Measurements from ENCODE around the gene ZNF555. TPM values are rescaled to one million over a fixed set of nuclear protein-coding genes. Genes with fewer than 3 reads are reported as not detected.

The ZNF555 gene
- total RNA-seq, 6 donors from 2014 or later, result 3.3 to 7.5 (median 5.8) TPM

DNA sequence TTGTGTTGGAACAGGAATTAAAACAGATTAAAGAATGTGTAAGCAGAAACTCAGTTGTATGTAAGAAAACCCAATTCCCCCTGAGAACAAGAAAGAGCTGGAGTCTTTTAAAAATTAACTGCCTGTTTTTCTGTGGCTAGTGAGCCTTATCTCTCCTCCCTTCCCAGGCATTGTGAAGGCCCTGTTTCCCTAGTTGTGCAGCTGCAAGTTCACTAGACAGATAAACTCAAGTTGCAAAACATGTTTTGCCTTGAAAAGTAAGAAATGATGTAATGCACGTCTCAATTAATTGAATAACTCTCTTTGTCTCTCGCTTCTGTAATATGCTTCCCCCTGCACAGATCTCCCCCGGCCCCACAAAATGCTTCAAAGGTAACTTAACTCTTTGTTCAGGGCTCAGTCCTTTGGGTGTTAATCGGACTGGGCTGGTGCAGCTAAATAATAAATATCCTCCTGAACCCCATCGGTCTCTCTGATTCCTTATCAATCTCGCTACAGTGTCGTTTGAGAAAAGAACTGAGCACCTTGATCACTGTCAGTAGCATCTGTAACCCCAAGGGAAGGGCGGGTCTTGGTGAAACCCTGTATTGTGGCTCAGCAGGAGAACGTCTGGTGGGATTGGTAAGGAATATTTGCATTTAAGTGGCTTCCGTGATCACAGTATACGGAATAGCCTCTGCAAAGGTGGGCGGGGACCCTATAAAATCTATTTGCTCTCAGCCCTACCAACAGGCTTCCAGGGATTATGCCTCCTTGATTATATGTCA lies 24.2 kb downstream of the ZNF555 start:
- Histone ChIP-seq H3K4me3 (no peak overlapping the region), H3K36me3 (no peaks in the 10 kb centered on the region), H3K9me3 (peaks cover 0 to 3% (median 0%) of the 10 kb centered on the region in 4 donors), H3K27ac (no peak overlapping the region), H3K4me1 (no peaks in the 10 kb centered on the region), H3K27me3 (no peaks in the 10 kb centered on the region)
- no peak for ATAC-seq (ENCODE audit: low FRiP score in 2 of 2)
- WGBS, 2 donors, result 58 to 59% methylated on average over 12 of the region's 12 CpGs
- TF ChIP-seq CTCF (IDR thresholded peaks at IDR 0.05), result no peak
- no peak for TF ChIP-seq POLR2A (IDR thresholded peaks at IDR 0.05)
- TF ChIP-seq POLR2AphosphoS5 (IDR thresholded peaks at IDR 0.05), result no peak
- DNase-seq, result no peak

DNA sequence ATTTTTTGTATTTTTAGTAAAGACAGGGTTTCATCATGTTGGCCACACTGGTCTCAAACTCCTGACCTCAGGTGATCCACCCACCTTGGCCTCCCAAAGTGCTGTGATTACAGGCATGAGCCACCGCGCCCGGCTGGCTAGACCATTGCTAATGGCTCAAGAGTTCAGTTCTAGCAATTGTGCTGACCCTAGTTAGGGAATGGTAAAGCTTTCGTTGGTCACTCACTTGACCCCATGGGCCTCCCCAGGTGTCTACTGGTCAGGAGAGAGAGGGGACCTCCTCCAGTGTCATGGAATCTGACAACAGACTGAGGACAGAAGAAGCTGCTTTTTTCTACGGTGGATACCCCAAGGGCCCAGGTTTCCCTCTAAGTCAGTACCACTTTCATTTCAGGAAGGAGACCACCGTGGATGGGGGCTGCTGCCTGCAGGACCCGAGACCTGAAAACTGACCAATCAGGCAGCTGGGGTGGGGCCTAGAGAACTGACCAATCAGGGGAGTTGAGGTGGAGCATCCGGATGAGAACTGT lies 25.3 kb downstream of the ZNF555 start:
- H3K27ac ChIP-seq, result no peak overlapping the region
- H3K4me3 ChIP-seq, result no peak overlapping the region
- H3K36me3 ChIP-seq, result no peaks in the 10 kb centered on the region
- H3K9me3 ChIP-seq, result no peaks in the 10 kb centered on the region
- TF ChIP-seq POLR2AphosphoS5 (IDR thresholded peaks at IDR 0.05), result no peak
- TF ChIP-seq EP300 (IDR thresholded peaks at IDR 0.05), result no peak
- TF ChIP-seq POLR2A (IDR thresholded peaks at IDR 0.05), result no peak
- TF ChIP-seq CTCF (IDR thresholded peaks at IDR 0.05), result no peak
- H3K27me3 ChIP-seq, result no peaks in the 10 kb centered on the region
- DNase-seq (no peak), ATAC-seq (ENCODE audit: low FRiP score in 2 of 2) (no peak)
- WGBS, 2 donors, result 80 to 91% methylated on average over 7 to 8 of the region's 8 CpGs
- H3K4me1 ChIP-seq, result no peaks in the 10 kb centered on the region

GRCh38 chr19:2867025-2867991 lies 26.0 kb downstream of the ZNF555 start, which contains the start of gene ZNF556:
TSS of gene ZNF556 (plus strand) at chr19:2867335. CDS start at chr19:2867422, 87 bp downstream.
- H3K27ac ChIP-seq, result no peak within 1 kb of the TSS
- WGBS, 2 donors, result 80 to 88% methylated on average over 25 to 35 of the region's 36 CpGs
- TF ChIP-seq CTCF (IDR thresholded peaks at IDR 0.05) (no peak), EP300 (IDR thresholded peaks at IDR 0.05) (no peak), POLR2A (IDR thresholded peaks at IDR 0.05) (no peak), POLR2AphosphoS5 (IDR thresholded peaks at IDR 0.05) (no peak)
- no peak within 1 kb of the TSS for H3K4me3 ChIP-seq
- H3K27me3 ChIP-seq, result no peaks in the 10 kb centered on the region
- no peaks in the 10 kb centered on the region for H3K36me3 ChIP-seq
- H3K4me1 ChIP-seq, result no peaks in the 10 kb centered on the region
- H3K9me3 ChIP-seq, result no peaks in the 10 kb centered on the region
- ATAC-seq (ENCODE audit: low FRiP score in 2 of 2) (peak in 1 of 2 donors; percentile 60), DNase-seq (peak in 1 of 2 donors; percentile 61)

DNA sequence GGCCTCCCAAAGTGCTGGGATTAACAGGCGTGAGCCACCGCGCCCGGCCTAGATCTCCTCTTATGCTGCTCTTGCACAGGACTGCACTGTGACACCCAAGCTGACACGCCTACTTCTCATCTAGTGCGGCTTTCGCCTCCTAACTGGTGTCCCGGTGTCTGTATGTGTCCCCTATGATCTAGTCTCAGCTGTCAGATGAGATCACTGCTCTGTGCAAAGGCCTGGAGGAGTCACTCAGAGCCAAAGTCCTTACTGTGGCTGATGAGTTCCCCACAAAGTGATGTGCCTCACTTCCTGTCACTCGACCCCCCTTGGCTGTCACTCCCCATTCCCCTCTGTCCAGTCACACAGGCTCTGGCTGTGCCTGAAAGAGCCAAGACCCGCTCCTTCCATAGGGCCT lies 28.3 kb downstream of the ZNF555 start:
- no peak overlapping the region for H3K4me3 ChIP-seq
- no peaks in the 10 kb centered on the region for H3K4me1 ChIP-seq
- no peak for DNase-seq
- no peak overlapping the region for H3K27ac ChIP-seq
- no peaks in the 10 kb centered on the region for H3K27me3 ChIP-seq
- TF ChIP-seq POLR2A (IDR thresholded peaks at IDR 0.05) (no peak), CTCF (IDR thresholded peaks at IDR 0.05) (no peak), POLR2AphosphoS5 (IDR thresholded peaks at IDR 0.05) (no peak)
- H3K9me3 ChIP-seq, result no peaks in the 10 kb centered on the region
- H3K36me3 ChIP-seq, result no peaks in the 10 kb centered on the region
- WGBS, 2 donors, result 78 to 90% methylated on average over 8 to 10 of the region's 10 CpGs
- no peak for ATAC-seq (ENCODE audit: low FRiP score in 2 of 2)

Data from upper lobe of left lung (tissue), 6 donors.